PC-3 (cell line): ENCODE results near the gene CASP8AP2. TPM values are rescaled to one million over a fixed set of nuclear protein-coding genes. Genes with fewer than 3 reads are reported as not detected.

Experiments
- ATAC-seq: fragments of 200-7000 bp; cut with Tn5 transposase; 2 replicates; pipeline ENCODE4 v1.9.1; 2020; ENCODE audit warnings: mild to moderate bottlenecking, moderate library complexity
- BruUV-seq: library from RNA; stranded (reverse); fragments of 400-500 nt; replicated peaks from 2 replicates; lab custom pipeline; 2021; lab: Mats Ljungman, UMichigan
- CTCF ChIA-PET: fragments of 300-600 bp; sonication (Branson Sonifier 250); formaldehyde crosslinking; loops from one replicate; lab custom pipeline; 2022; ENCODE audit warnings: antibody characterized with exemption; lab: Charles Lee
- POLR2A ChIA-PET: fragments of 300-600 bp; sonication (Branson Sonifier 250); formaldehyde crosslinking; loops from one replicate; lab custom pipeline; 2022; ENCODE audit warnings: antibody characterized with exemption; ENCODE audit not compliant: unreplicated experiment; lab: Charles Lee
- DNase-seq: peaks from one replicate; pipeline ENCODE4 v3.0.0-alpha.2; 2015
- H2AFZ ChIP-seq: fragments of 300-600 bp; sonication (generic); 2 replicates; pipeline ENCODE4 v1.6.0; 2016; ENCODE audit warnings: antibody characterized with exemption, low read length
- H3F3A ChIP-seq: fragments of 300-600 bp; sonication (generic); one replicate; pipeline ENCODE4 v1.6.0; 2017; ENCODE audit warnings: antibody characterized with exemption, low read length, control low read depth, mild to moderate bottlenecking; ENCODE audit not compliant: unreplicated experiment
- H3K27ac ChIP-seq: fragments of 300-600 bp; sonication (generic); 2 replicates; pipeline ENCODE4 v1.5.1; 2016; ENCODE audit warnings: mild to moderate bottlenecking, low read length
- H3K27me3 ChIP-seq: fragments of 300-600 bp; sonication (generic); 2 replicates; pipeline ENCODE4 v1.6.1; 2016; ENCODE audit warnings: low read length, mixed read lengths
- H3K36me3 ChIP-seq: fragments of 300-600 bp; sonication (generic); 2 replicates; pipeline ENCODE4 v1.6.1; 2016; ENCODE audit warnings: low read depth, mixed run types, low read length, mixed read lengths
- H3K4me1 ChIP-seq: fragments of 300-600 bp; sonication (generic); 2 replicates; pipeline ENCODE4 v1.5.1; 2016; ENCODE audit warnings: low read length; ENCODE audit not compliant: insufficient read depth
- H3K4me2 ChIP-seq: fragments of 300-600 bp; sonication (generic); 2 replicates; pipeline ENCODE4 v1.6.0; 2016; ENCODE audit warnings: low read length
- H3K4me3 ChIP-seq: fragments of 300-600 bp; sonication (generic); 2 replicates; pipeline ENCODE4 v1.5.1; 2016; ENCODE audit warnings: mild to moderate bottlenecking, low read length, mixed read lengths
- H3K79me2 ChIP-seq: fragments of 300-600 bp; sonication (generic); 2 replicates; pipeline ENCODE4 v1.6.1; 2017; ENCODE audit warnings: low read length, mixed read lengths
- H3K9ac ChIP-seq: fragments of 300-600 bp; sonication (generic); 2 replicates; pipeline ENCODE4 v1.6.0; 2016; ENCODE audit warnings: mild to moderate bottlenecking, low read length
- H3K9me2 ChIP-seq: fragments of 300-600 bp; sonication (generic); replicated peaks from 2 replicates; pipeline ENCODE4 v1.6.1; 2016; ENCODE audit warnings: mixed run types, low read length, mixed read lengths
- H3K9me3 ChIP-seq: fragments of 300-600 bp; sonication (generic); 2 replicates; pipeline ENCODE4 v1.6.1; 2016; ENCODE audit warnings: low read length, mixed read lengths
- H4K20me1 ChIP-seq: fragments of 300-600 bp; sonication (generic); 2 replicates; pipeline ENCODE4 v1.6.1; 2016; ENCODE audit warnings: low read length, mixed read lengths
- CTCF ChIP-seq: fragments of 300-600 bp; sonication (generic); conservative IDR thresholded peaks from 2 replicates; pipeline ENCODE4 v1.5.1; 2017; ENCODE audit warnings: antibody characterized with exemption, low read depth, mild to moderate bottlenecking, low read length
- EZH2 ChIP-seq: fragments of 300-600 bp; sonication (generic); IDR thresholded peaks from one replicate; pipeline ENCODE4 v1.6.1; 2017; ENCODE audit warnings: antibody characterized with exemption, mild to moderate bottlenecking, low read length; ENCODE audit not compliant: unreplicated experiment
- EZH2phosphoT487 ChIP-seq: fragments of 300-600 bp; sonication (generic); IDR thresholded peaks from 2 replicates; pipeline ENCODE4 v1.6.1; 2018; ENCODE audit warnings: mild to moderate bottlenecking, antibody characterized with exemption, low read length, borderline replicate concordance
- intact Hi-C: fragments of 100-400 bp; cut with micrococcal nuclease; formaldehyde crosslinking; loops from 2 replicates; pipeline ENCODE4 v1.9.0; 2023
- total RNA-seq: library from RNA; depleted of rRNA; stranded (reverse); fragments of >200 nt; gene quantifications from 2 replicates; pipeline ENCODE4 v1.2.3, GENCODE V29; 2014

CASP8AP2 gene
- total RNA-seq, 1 experiment from 2014 or later: 6.6 TPM

DNA sequence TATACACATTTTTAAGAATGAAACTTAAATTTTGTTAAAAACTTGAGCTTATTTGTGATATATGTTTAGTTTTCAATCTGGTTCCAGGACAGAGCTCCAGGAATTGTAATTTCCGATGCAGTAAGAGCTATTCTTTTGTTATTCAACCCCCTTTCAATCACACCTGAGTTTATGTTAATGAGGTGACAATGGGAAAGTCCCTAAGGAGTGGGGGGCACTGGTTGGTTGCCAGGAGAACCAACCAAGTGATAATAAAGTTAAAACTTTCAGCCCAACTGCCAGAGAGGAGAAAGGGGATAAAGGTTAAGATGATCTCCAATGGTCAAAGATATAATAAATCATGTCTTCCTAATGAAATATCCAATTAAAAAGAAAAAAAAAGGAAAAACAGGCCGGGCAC is 29.9 kb upstream of the CASP8AP2 start:
- intact Hi-C loops: no loop called here
- Histone ChIP-seq H4K20me1 (no peaks in the 10 kb centered on the region), H3K27me3 (no peaks in the 10 kb centered on the region), H3K4me3 (no peak overlapping the region), H3F3A (no peaks in the 10 kb centered on the region), H3K4me2 (no peak overlapping the region), H3K9me3 (no peaks in the 10 kb centered on the region), H3K79me2 (peaks cover 11% of the 10 kb centered on the region; the same call in 1 of the 2 replicates), H3K4me1 (no peaks in the 10 kb centered on the region), H3K9ac (no peak overlapping the region), H3K36me3 (peaks cover 11% of the 10 kb centered on the region), H2AFZ (no peak overlapping the region), H3K9me2 (no peaks in the 10 kb centered on the region), H3K27ac (no peak overlapping the region)
- POLR2A ChIA-PET: no interaction called here
- ATAC-seq (no peak), DNase-seq (no peak)
- CTCF ChIA-PET: no interaction called here
- BruUV-seq: no TSS peak
- no peak for TF ChIP-seq EZH2phosphoT487
- TF ChIP-seq EZH2: no peak
- TF ChIP-seq CTCF: no peak

GRCh38 chr6:89803271-89803670 is 26.4 kb upstream of the CASP8AP2 start:
- Histone ChIP-seq H3F3A (no peaks in the 10 kb centered on the region), H3K4me2 (no peak overlapping the region), H3K27me3 (no peaks in the 10 kb centered on the region), H3K4me3 (no peak overlapping the region), H2AFZ (no peak overlapping the region), H3K9me3 (no peaks in the 10 kb centered on the region), H3K4me1 (no peaks in the 10 kb centered on the region), H3K27ac (no peak overlapping the region), H3K79me2 (peaks cover 40% of the 10 kb centered on the region), H3K36me3 (peaks cover 11% of the 10 kb centered on the region), H4K20me1 (no peaks in the 10 kb centered on the region), H3K9ac (no peak overlapping the region), H3K9me2 (no peaks in the 10 kb centered on the region)
- ChIA-PET POLR2A (no interaction called here), CTCF (no interaction called here)
- intact Hi-C loops: no loop called here
- ATAC-seq (no peak), DNase-seq (no peak)
- no TSS peak for BruUV-seq
- TF ChIP-seq EZH2phosphoT487: no peak
- TF ChIP-seq EZH2: no peak
- TF ChIP-seq CTCF: no peak

DNA sequence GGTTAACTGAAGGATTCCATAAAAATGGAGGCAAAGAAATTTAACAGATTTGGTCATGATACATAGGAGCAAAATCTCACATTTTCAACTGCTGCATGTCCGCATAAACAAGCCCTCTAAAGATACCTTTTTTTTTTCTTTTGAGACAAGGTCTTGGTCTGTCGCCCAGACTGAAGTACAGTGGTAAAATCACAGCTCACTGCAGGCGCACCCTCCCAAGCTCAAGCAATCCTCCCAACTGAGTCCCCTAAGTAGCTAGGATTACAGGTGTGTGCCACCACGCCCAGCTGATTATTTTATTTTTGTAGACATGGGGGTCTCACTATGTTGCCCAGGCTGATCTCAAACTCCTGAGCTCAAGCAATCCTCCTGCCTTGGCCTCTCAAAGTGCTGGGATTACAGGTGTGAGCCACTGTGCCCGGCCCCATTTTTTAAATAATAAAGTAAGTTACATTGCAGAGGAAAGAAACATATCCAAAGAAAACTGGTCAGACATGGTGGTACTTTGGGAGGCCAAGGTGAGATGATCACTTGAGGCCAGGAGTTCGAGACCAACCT is 23.8 kb upstream of the CASP8AP2 start:
- Histone ChIP-seq H3K9ac (no peak overlapping the region), H3K4me2 (no peak overlapping the region), H3K4me3 (no peak overlapping the region), H3K27me3 (no peaks in the 10 kb centered on the region), H3K9me3 (no peaks in the 10 kb centered on the region), H3K4me1 (no peaks in the 10 kb centered on the region), H3K79me2 (peaks cover 63% of the 10 kb centered on the region), H4K20me1 (no peaks in the 10 kb centered on the region), H2AFZ (no peak overlapping the region), H3F3A (no peaks in the 10 kb centered on the region), H3K27ac (no peak overlapping the region), H3K9me2 (no peaks in the 10 kb centered on the region), H3K36me3 (0 out of 2 replicates have a peak, but pooled peaks cover 3% of the 10 kb centered on the region)
- no peak for ATAC-seq
- BruUV-seq: no TSS peak
- ChIA-PET POLR2A (no interaction called here), CTCF (no interaction called here)
- intact Hi-C loops: no loop called here
- TF ChIP-seq EZH2 (no peak), CTCF (no peak), EZH2phosphoT487 (no peak)
- DNase-seq: no peak
